ENCODE results near the gene RBKS. TPM values are rescaled to one million over a fixed set of nuclear protein-coding genes. Genes with fewer than 3 reads are reported as not detected.

Gene RBKS
- total and polyA plus RNA-seq, 2 of the 13 experiments (the other 11 are each of a cell fraction or from before 2014, with no cell fraction given) = 7.7 to 8.3 TPM

GRCh38 chr2:27803046-27803445 lies 87.1 kb downstream of the RBKS start (continued):
- TF ChIP-seq SALL2 (CRISPR knock-in tag; IDR thresholded peaks at IDR 0.05) = no peak

- intact Hi-C loops (cut with micrococcal nuclease; ENCODE audit: unreplicated experiment) = loop anchor here (10.0 kb wide), 1 partner anchor 202 kb away; no protein-coding TSS in a partner anchor
- no peak for TF ChIP-seq POLR2G (IDR thresholded peaks at IDR 0.05; ENCODE audit: low read depth, low read length)
- TF ChIP-seq ZNF616 (CRISPR knock-in tag; IDR thresholded peaks at IDR 0.05; ENCODE audit: low read depth) = no peak
- no peak for TF ChIP-seq NAIF1 (CRISPR knock-in tag; IDR thresholded peaks at IDR 0.05; ENCODE audit: borderline replicate concordance)
- no peak for TF ChIP-seq ZNF513 (CRISPR knock-in tag; conservative IDR thresholded peaks at IDR 0.05)
- no peak for TF ChIP-seq ZNF7 (CRISPR knock-in tag; IDR thresholded peaks at IDR 0.05)
- no peak for TF ChIP-seq E2F1 (CRISPR knock-in tag; IDR thresholded peaks at IDR 0.05)
- TF ChIP-seq REPIN1 (CRISPR knock-in tag; IDR thresholded peaks at IDR 0.05; ENCODE audit: borderline replicate concordance, low read depth) = no peak
- TF ChIP-seq ZNF282 (IDR thresholded peaks at IDR 0.05; ENCODE audit: partially characterized antibody) = no peak
- no peak for TF ChIP-seq KIAA2018 (CRISPR knock-in tag; IDR thresholded peaks at IDR 0.05; ENCODE audit: borderline replicate concordance)
Observed at GRCh38 chr2:27802547-27802946, 87.6 kb downstream of the RBKS start.

More at GRCh38 chr2:27802547-27802946, 87.6 kb downstream of the RBKS start:
- WGBS (ENCODE audit: low lambda C conversion rate) = 97% methylated on average over 6 of the region's 6 CpGs
- ChIA-PET CTCF (ENCODE audit: low intra/inter-chr PET ratio, low total read pairs) (no interaction called here), POLR2A (no interaction called here)
- ATAC-seq (no peak), DNase-seq (ENCODE audit: low spot score) (no peak), FAIRE-seq (no peak)
- Histone ChIP-seq H3K27ac (ENCODE audit: extremely low read length, insufficient read depth, low read length) (no peak overlapping the region), H3K4me1 (ENCODE audit: insufficient read depth, low read length) (peaks cover 21% of the 10 kb centered on the region), H4K20me1 (ENCODE audit: insufficient read depth, low read length) (no peaks in the 10 kb centered on the region), H3K9ac (ENCODE audit: insufficient read depth, low read depth, low read length) (no peak overlapping the region), H3K4me3 (replicated peaks in 1 of 3; ENCODE audit: insufficient read depth in 1 of 3, low read depth in 2 of 3, low read length in 3 of 3) (no peak overlapping the region), H3K9me3 (ENCODE audit: low read length) (no peaks in the 10 kb centered on the region), H2AFZ (ENCODE audit: low read length) (no peak overlapping the region), H3K4me2 (ENCODE audit: low read depth, low read length) (no peak overlapping the region), H3K36me3 (replicated peaks in 1 of 2; ENCODE audit: control insufficient read depth in 1 of 2, insufficient read depth in 2 of 2, low read length in 2 of 2) (no peaks in the 10 kb centered on the region), H3K27me3 (ENCODE audit: control insufficient read depth in 1 of 2, insufficient read depth in 2 of 2, low read length in 2 of 2) (no peaks in the 10 kb centered on the region), H3K79me2 (ENCODE audit: insufficient read depth, low read length) (no peaks in the 10 kb centered on the region)
- in situ Hi-C loops (cut with HindIII; ENCODE audit: extremely low pct_ligation_motif_present, low pct_unique_long_range_greater_than_20kb) = no loop called here
- BruUV-seq (replicated peaks) = no TSS peak

All from HepG2 (cell line).